Spleen (tissue), 11 donors: Measurements from ENCODE around the gene AMOTL1. TPM values are rescaled to one million over a fixed set of nuclear protein-coding genes. Genes with fewer than 3 reads are reported as not detected.

Experiments used
- DNase-seq: peaks from one replicate; pipeline ENCODE4 v3.0.0-alpha.2; 2020
- H3K27ac ChIP-seq, 8 donors: fragments of 200-600 bp; sonication (generic) in 7 of 8; 1 replicate in 4 of 8; 2 replicates in 4 of 8; pipeline versions ENCODE4 v1.5.0 to v1.8.0; 2016 to 2021; ENCODE audit warnings: inconsistent platforms in 4 of 8, mild to moderate bottlenecking in 4 of 8, moderate library complexity in 1 of 8
- H3K27me3 ChIP-seq, 7 donors: fragments of 200-600 bp; sonication (generic) in 6 of 7; replicated peaks in 1 of 7; 1 replicate in 4 of 7; 2 replicates in 3 of 7; pipeline versions ENCODE4 v1.5.0 to v1.8.0; 2016 to 2021; ENCODE audit warnings: inconsistent platforms in 3 of 7, mild to moderate bottlenecking in 1 of 7
- H3K36me3 ChIP-seq, 6 donors: fragments of 200-600 bp; sonication (generic) in 5 of 6; 1 replicate in 4 of 6; 2 replicates in 2 of 6; pipeline versions ENCODE4 v1.5.0 to v1.8.0; 2016 to 2021; ENCODE audit warnings: inconsistent platforms in 2 of 6
- H3K4me1 ChIP-seq, 6 donors: fragments of 200-600 bp; sonication (generic) in 5 of 6; 1 replicate in 3 of 6; 2 replicates in 3 of 6; pipeline versions ENCODE4 v1.5.0 to v1.8.0; 2016 to 2021; ENCODE audit warnings: inconsistent platforms in 3 of 6
- H3K4me3 ChIP-seq, 8 donors: fragments of 200-600 bp; sonication (generic) in 7 of 8; 1 replicate in 4 of 8; 2 replicates in 4 of 8; pipeline versions ENCODE4 v1.5.0 to v1.8.0; 2016 to 2021; ENCODE audit warnings: inconsistent platforms in 4 of 8, mild to moderate bottlenecking in 4 of 8, moderate library complexity in 2 of 8
- H3K9me3 ChIP-seq, 8 donors: fragments of 200-600 bp; sonication (generic) in 7 of 8; 1 replicate in 4 of 8; 2 replicates in 4 of 8; pipeline versions ENCODE4 v1.5.0 to v1.8.0; 2016 to 2021; ENCODE audit warnings: inconsistent platforms in 4 of 8
- CTCF ChIP-seq, 11 experiments: fragments of 200-600 bp in 7 of 11; fragments of 450-650 bp in 4 of 11; sonication (generic) in 4 of 11; IDR thresholded peaks in 8 of 11; conservative IDR thresholded peaks in 3 of 11; 1 replicate in 7 of 11; 2 replicates in 4 of 11; pipeline versions ENCODE4 v1.4.0 to v1.8.0; 2016 to 2021; ENCODE audit warnings: antibody characterized with exemption in 11 of 11, inconsistent platforms in 4 of 11, mild to moderate bottlenecking in 1 of 11
- POLR2A ChIP-seq, 3 donors: fragments of 450-650 bp; IDR thresholded peaks; one replicate each; pipeline ENCODE4 v1.5.1; 2017; ENCODE audit warnings: antibody characterized with exemption in 3 of 3, mild to moderate bottlenecking in 1 of 3
- POLR2AphosphoS5 ChIP-seq, 3 donors: sonication (generic); formaldehyde crosslinking; IDR thresholded peaks; one replicate each; pipeline ENCODE4 v1.5.1; 2017; ENCODE audit warnings: antibody characterized with exemption in 3 of 3
- WGBS, 5 donors: extraction: QIAGEN DNeasy Blood & Tissue Kit in 3 of 5; methylation state at CpG; one replicate each; pipeline versions ENCODE4 v1.1.5 to v1.1.7; 2013 to 2018; 5-methylcytosine and 5-hydroxymethylcytosine counted together
- intact Hi-C: fragments of 100-400 bp; cut with DNase I; formaldehyde crosslinking; loops from one replicate; pipeline ENCODE4 v1.15.0; 2023; ENCODE audit warnings: low total_unique reads
- polyA plus RNA-seq, 3 donors: library from polyadenylated mRNA; stranded (reverse); fragments of 200-250 nt; gene quantifications; one replicate each; pipeline ENCODE4 v1.2.1, GENCODE V29; 2013
- total RNA-seq, 7 donors: library from RNA; depleted of rRNA in 3 of 7; stranded (reverse); fragments of >200 nt in 3 of 7; fragmentation: NEBNext Ultra II Directional in 4 of 7; extraction: Animal tissue kit (Norgen Biotek cat#: 25700) in 4 of 7; gene quantifications; one replicate each; pipeline versions ENCODE4 v1.1.0 to v1.2.1, GENCODE V29; 2016 to 2021
- donor health status: healthy with polysubstance abuse.
- donor health status: DM: no; HTN: no; CAD: no; lungs with moderate emphysema.
- donor health status: DM: no; HTN: no; CAD: no.
- donor health status: Bipolar disorder and iron deficiency.
- donor health status: healthy.
- donor health status: DM: no; HTN: no; CAD: no.
- donor health status: DM: yes; HTN: yes; CAD: no.

AMOTL1 gene
- total and polyA plus RNA-seq, 10 donors = 1.4 to 43.9 (median 29.7) TPM

- H3K4me3 ChIP-seq = no peak overlapping the region
- no peaks in the 10 kb centered on the region for H3K9me3 ChIP-seq
- H3K27me3 ChIP-seq = no peaks in the 10 kb centered on the region
- TF ChIP-seq CTCF (IDR thresholded peaks at IDR 0.05 in 8 of 11, conservative IDR thresholded peaks at IDR 0.05 in 3 of 11) (no peak), POLR2A (IDR thresholded peaks at IDR 0.05) (no peak), POLR2AphosphoS5 (IDR thresholded peaks at IDR 0.05) (no peak)
- intact Hi-C loops = no loop called here
- no peak overlapping the region for H3K27ac ChIP-seq
- H3K4me1 ChIP-seq = no peaks in the 10 kb centered on the region
- 89 to 99% (median 89%) methylated on average over 7 of the region's 7 CpGs for WGBS, 5 donors
- H3K36me3 ChIP-seq = peaks cover 0 to 63% (median 9%) of the 10 kb centered on the region in 6 donors
- no peak for DNase-seq
Observed at GRCh38 chr11:94822080-94822479, 53.9 kb downstream of the AMOTL1 start.

GRCh38 chr11:94823102-94823732 lies 55.1 kb downstream of the AMOTL1 start:
- no peak for TF ChIP-seq POLR2A (IDR thresholded peaks at IDR 0.05)
- no peak for TF ChIP-seq CTCF (IDR thresholded peaks at IDR 0.05 in 8 of 11, conservative IDR thresholded peaks at IDR 0.05 in 3 of 11)
- TF ChIP-seq POLR2AphosphoS5 (IDR thresholded peaks at IDR 0.05) = no peak
- H3K4me3 ChIP-seq = no peak overlapping the region
- no peak for DNase-seq
- 78 to 100% (median 84%) methylated on average over 1 to 2 of the region's 2 CpGs for WGBS, 5 donors
- H3K9me3 ChIP-seq = no peaks in the 10 kb centered on the region
- intact Hi-C loops = no loop called here
- H3K27me3 ChIP-seq = no peaks in the 10 kb centered on the region
- no peak overlapping the region for H3K27ac ChIP-seq
- H3K36me3 ChIP-seq = peaks cover 0 to 73% (median 9%) of the 10 kb centered on the region in 6 donors
- no peaks in the 10 kb centered on the region for H3K4me1 ChIP-seq

GRCh38 chr11:94825031-94825430 lies 56.9 kb downstream of the AMOTL1 start:
- DNase-seq = no peak
- TF ChIP-seq POLR2AphosphoS5 (IDR thresholded peaks at IDR 0.05) = no peak
- TF ChIP-seq POLR2A (IDR thresholded peaks at IDR 0.05) = no peak
- TF ChIP-seq CTCF (IDR thresholded peaks at IDR 0.05 in 8 of 11, conservative IDR thresholded peaks at IDR 0.05 in 3 of 11) = no peak
- H3K27me3 ChIP-seq = no peaks in the 10 kb centered on the region
- WGBS, 5 donors = 78 to 92% (median 84%) methylated on average over 4 of the region's 4 CpGs
- no peak overlapping the region for H3K27ac ChIP-seq
- H3K36me3 ChIP-seq = peaks cover 0 to 90% (median 9%) of the 10 kb centered on the region in 6 donors
- no peaks in the 10 kb centered on the region for H3K9me3 ChIP-seq
- intact Hi-C loops = no loop called here
- no peak overlapping the region for H3K4me3 ChIP-seq
- no peaks in the 10 kb centered on the region for H3K4me1 ChIP-seq

- Histone ChIP-seq H3K36me3 (peaks cover 0 to 90% (median 9%) of the 10 kb centered on the region in 6 donors), H3K4me1 (no peaks in the 10 kb centered on the region), H3K4me3 (no peak overlapping the region), H3K27me3 (no peaks in the 10 kb centered on the region), H3K9me3 (no peaks in the 10 kb centered on the region), H3K27ac (no peak overlapping the region)
- no peak for DNase-seq
- intact Hi-C loops = no loop called here
- TF ChIP-seq POLR2AphosphoS5 (IDR thresholded peaks at IDR 0.05) = no peak
- TF ChIP-seq POLR2A (IDR thresholded peaks at IDR 0.05) = no peak
- TF ChIP-seq CTCF (IDR thresholded peaks at IDR 0.05 in 8 of 11, conservative IDR thresholded peaks at IDR 0.05 in 3 of 11) = no peak
- 79 to 94% (median 91%) methylated on average over 1 of the region's 1 CpG for WGBS, 5 donors
Observed at GRCh38 chr11:94825481-94825880, 57.3 kb downstream of the AMOTL1 start.
